Muscle of leg (tissue), 11 donors: ENCODE data around the gene CRY2. TPM values are rescaled to one million over a fixed set of nuclear protein-coding genes. Genes with fewer than 3 reads are reported as not detected.
A peak's percentile ranks its signal among the peaks of the same experiment; 100 is the strongest.

Source experiments
- DNase-seq: peaks from one replicate; pipeline ENCODE4 v3.0.0; 2013
- H3K27ac ChIP-seq: one replicate; pipeline ENCODE4 v1.5.1; 2013; ENCODE audit warnings: mild to moderate bottlenecking, low read length, control low read depth
- H3K27me3 ChIP-seq: one replicate; pipeline ENCODE4 v1.6.1; 2013; ENCODE audit warnings: low read length; ENCODE audit not compliant: control insufficient read depth, insufficient read depth
- H3K36me3 ChIP-seq: one replicate; pipeline ENCODE4 v1.6.1; 2013; ENCODE audit warnings: low read length; ENCODE audit not compliant: control insufficient read depth, insufficient read depth
- H3K4me1 ChIP-seq: one replicate; pipeline ENCODE4 v1.6.1; 2013; ENCODE audit warnings: low read length; ENCODE audit not compliant: control insufficient read depth, insufficient read depth
- H3K4me3 ChIP-seq: one replicate; pipeline ENCODE4 v1.5.1; 2013; ENCODE audit warnings: low read length, control low read depth
- H3K9me3 ChIP-seq: replicated peaks from 2 replicates; pipeline ENCODE4 v1.6.1; 2013; ENCODE audit warnings: low read depth, low read length; ENCODE audit not compliant: control insufficient read depth
- WGBS: methylation state at CpG from one replicate; pipeline ENCODE4 v1.1.5; 2013; ENCODE audit warnings: missing lambda C conversion rate; ENCODE audit not compliant: insufficient coverage; 5-methylcytosine and 5-hydroxymethylcytosine counted together
- polyA plus RNA-seq, 8 donors: library from polyadenylated mRNA; unstranded; fragments of 120-200 nt; gene quantifications; one replicate each; pipeline versions ENCODE4 v1.2.1 to v1.2.3, GENCODE V29; 2013; ENCODE audit warnings: inconsistent platforms in 1 of 8, low replicate concordance in 1 of 8; ENCODE audit not compliant: insufficient read length in 8 of 8, insufficient read depth in 1 of 8
- total RNA-seq: library from RNA; stranded (reverse); fragments of 120-200 nt; gene quantifications from one replicate; pipeline ENCODE4 v1.2.4, GENCODE V29; 2013

Gene CRY2
- total and polyA plus RNA-seq, 9 donors: 24.1 to 29.3 (median 25.8) TPM

- no peak overlapping the region for H3K4me3 ChIP-seq
- peaks cover 6% of the 10 kb centered on the region for H3K4me1 ChIP-seq
- no peak for DNase-seq
- H3K27ac ChIP-seq: no peak overlapping the region
- WGBS: 100% methylated on average over 4 of the region's 8 CpGs
- no peaks in the 10 kb centered on the region for H3K27me3 ChIP-seq
- peaks cover 79% of the 10 kb centered on the region for H3K36me3 ChIP-seq
- no peaks in the 10 kb centered on the region for H3K9me3 ChIP-seq
Measured at GRCh38 chr11:45877221-45877620, 29.9 kb downstream of the CRY2 start.

DNA sequence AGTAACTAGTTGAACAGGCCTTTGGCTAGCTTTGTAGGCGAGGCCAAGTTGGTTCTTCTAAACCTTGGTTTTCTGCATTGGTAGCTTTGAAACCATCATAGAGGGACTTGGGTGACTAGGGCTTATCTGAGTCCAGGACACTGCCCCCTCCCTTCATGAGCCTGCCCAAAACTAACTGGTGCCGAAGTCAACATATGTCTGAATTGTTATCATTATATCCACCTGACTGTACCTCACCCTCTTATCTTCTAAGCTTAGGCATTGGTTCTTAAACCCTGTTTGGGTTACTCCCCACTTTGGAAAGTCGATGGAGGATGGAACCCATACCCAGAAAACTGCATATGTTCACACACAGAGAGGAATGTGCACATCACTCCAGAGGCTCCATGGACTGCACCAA lies 30.6 kb downstream of the CRY2 start:
- Histone ChIP-seq H3K27me3 (no peaks in the 10 kb centered on the region), H3K27ac (no peak overlapping the region), H3K4me1 (peaks cover 6% of the 10 kb centered on the region), H3K4me3 (no peak overlapping the region), H3K36me3 (peaks cover 81% of the 10 kb centered on the region), H3K9me3 (no peaks in the 10 kb centered on the region)
- 100% methylated on average over 3 of the region's 3 CpGs for WGBS
- DNase-seq: no peak

- Histone ChIP-seq H3K36me3 (peaks cover 66% of the 10 kb centered on the region), H3K27ac (no peak overlapping the region), H3K9me3 (no peaks in the 10 kb centered on the region), H3K4me3 (no peak overlapping the region), H3K27me3 (peaks cover 2% of the 10 kb centered on the region), H3K4me1 (peaks cover 9% of the 10 kb centered on the region)
- 81% methylated on average over 5 of the region's 7 CpGs for WGBS
- DNase-seq: no peak
Measured at GRCh38 chr11:45879803-45880686, 32.8 kb downstream of the CRY2 start.

DNA sequence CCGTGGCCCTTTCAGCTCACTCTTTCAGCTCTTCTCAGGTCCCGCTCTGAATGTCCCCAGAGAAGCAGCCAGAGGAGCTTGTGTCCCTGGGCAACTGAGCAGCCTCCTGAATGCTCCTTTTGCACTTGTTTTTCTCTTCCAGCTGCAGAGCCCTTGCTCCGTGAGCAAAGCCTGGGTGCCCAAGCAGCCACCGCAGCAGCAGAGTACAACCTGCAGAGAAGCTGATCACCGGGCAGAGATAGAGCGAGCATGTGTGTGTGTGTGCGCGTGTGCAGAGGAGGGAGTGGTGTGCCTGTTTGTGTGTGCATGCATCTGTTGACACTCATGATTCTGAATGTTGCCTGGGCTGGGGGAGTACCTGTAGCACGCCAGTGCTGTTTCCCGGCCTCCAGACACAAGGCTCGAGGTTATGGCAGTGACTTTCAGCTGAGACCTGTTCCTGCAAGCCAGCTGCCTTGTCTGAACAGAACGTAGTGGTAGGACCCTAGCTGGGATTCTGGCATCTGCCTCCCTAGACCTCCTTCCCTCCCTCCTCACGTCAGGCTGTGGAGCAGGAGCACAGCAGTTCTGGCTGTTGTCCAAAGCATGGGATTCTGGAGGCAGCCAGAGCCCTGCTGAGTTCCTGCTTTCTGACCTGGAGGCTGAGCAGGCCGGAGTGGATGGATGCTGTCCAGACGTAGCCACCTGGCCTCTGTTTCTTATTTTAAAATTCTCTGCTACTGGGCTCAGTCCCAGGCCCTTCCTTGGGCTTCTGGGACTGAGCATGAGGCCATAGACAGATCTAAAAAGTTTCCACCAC lies 33.7 kb downstream of the CRY2 start:
- peaks cover 15% of the 10 kb centered on the region for H3K4me1 ChIP-seq
- no peak overlapping the region for H3K4me3 ChIP-seq
- H3K27ac ChIP-seq: no peak overlapping the region
- peaks cover 8% of the 10 kb centered on the region for H3K27me3 ChIP-seq
- no peaks in the 10 kb centered on the region for H3K9me3 ChIP-seq
- 75% methylated on average over 13 of the region's 15 CpGs for WGBS
- DNase-seq: no peak
- peaks cover 57% of the 10 kb centered on the region for H3K36me3 ChIP-seq

GRCh38 chr11:45881708-45882368 lies 34.6 kb downstream of the CRY2 start:
- Histone ChIP-seq H3K27me3 (peaks cover 17% of the 10 kb centered on the region), H3K36me3 (peaks cover 53% of the 10 kb centered on the region), H3K27ac (no peak overlapping the region), H3K4me3 (no peak overlapping the region), H3K4me1 (peaks cover 18% of the 10 kb centered on the region), H3K9me3 (no peaks in the 10 kb centered on the region)
- WGBS: 77% methylated on average over 4 of the region's 6 CpGs
- DNase-seq: no peak

GRCh38 chr11:45884596-45885185 lies 37.4 kb downstream of the CRY2 start:
- Histone ChIP-seq H3K4me3 (no peak overlapping the region), H3K36me3 (peaks cover 35% of the 10 kb centered on the region), H3K27me3 (peaks cover 23% of the 10 kb centered on the region), H3K4me1 (peaks cover 18% of the 10 kb centered on the region), H3K27ac (no peak overlapping the region), H3K9me3 (no peaks in the 10 kb centered on the region)
- no peak for DNase-seq
- WGBS: 94% methylated on average over 9 of the region's 10 CpGs

DNA sequence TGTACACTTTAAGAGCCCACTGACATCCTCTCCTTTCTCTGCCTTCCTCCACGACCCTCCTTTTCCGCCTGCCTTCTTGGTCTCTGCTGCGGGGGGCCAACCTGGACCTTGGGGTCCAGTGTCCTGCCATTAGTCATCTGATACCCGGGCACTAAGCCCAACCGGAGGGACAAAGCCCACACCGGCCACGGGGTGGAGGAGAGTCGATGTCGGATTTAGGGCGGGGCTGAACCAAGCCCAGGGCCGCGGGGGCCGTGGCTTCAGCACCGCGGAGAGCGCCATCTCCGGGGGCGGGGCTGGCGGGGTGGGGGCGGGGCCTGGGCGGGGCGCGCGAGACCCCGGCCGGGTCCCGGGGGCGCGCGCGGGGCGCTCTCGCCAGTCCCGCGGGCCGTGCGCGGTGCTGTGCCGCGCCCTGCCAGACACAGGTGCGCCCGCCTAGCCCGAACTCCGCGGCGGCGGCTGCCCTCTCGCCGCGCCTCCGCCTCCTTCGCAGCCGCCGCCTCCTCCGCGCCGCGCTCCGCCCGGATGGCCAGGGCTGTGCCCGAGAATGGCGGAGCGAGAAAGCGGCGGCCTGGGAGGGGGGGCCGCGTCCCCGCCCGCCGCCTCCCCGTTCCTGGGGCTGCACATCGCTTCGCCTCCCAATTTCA lies 38.1 kb downstream of the CRY2 start, which contains the start of gene MAPK8IP1:
Gene MAPK8IP1 (plus strand): TSS at position 378 of the 647 bp plus-strand sequence. CDS start 170 bp downstream, at position 548.
- 1% methylated on average over 68 of the region's 73 CpGs for WGBS
- peak within 1 kb of the TSS; percentile 37 for H3K4me3 ChIP-seq
- H3K27me3 ChIP-seq: peaks cover 23% of the 10 kb centered on the region
- H3K4me1 ChIP-seq: peaks cover 18% of the 10 kb centered on the region
- DNase-seq: peak; percentile 65
- no peaks in the 10 kb centered on the region for H3K9me3 ChIP-seq
- peaks cover 28% of the 10 kb centered on the region for H3K36me3 ChIP-seq
- no peak within 1 kb of the TSS for H3K27ac ChIP-seq

DNA sequence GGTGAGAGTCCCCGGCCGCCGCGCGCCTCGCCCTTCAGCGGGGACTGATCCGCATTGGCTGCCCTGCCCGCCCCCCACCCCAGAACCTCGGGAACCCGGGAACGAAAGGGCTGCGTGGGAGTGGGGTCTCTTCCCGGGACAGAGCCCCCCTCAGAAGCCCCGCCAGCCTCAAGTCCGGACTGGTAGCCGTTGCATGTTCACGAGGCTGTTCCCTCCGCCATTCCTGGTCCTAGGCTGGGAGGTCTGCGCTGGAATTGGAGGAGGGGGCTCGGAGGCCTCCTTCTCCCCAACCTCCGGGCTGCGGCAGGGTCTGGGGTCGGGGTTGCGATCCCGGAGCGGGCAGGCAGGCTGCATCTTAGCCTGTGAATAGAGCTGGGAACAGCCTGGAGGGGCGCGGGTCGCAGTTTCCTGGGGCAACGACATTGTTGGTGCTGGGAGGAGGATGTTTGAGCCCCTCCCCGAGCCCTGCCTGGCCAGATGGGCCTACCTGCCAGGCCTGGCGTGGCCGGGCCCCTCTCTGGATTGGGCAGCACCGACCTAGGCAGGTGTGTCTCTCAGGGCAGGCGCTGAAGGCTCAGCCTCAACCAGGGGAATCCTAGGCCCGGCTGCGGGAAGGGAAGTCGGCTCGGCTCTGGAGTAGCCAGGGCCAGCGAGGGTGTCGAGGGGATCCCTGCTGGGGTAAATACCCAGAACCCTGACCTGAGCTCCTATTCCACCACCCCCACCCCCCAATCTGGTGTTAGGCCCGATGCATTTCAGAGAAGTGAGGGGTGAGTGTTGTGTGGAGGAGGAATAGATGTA lies 38.8 kb downstream of the CRY2 start:
- DNase-seq: no peak
- H3K36me3 ChIP-seq: peaks cover 21% of the 10 kb centered on the region
- peaks cover 15% of the 10 kb centered on the region for H3K4me1 ChIP-seq
- peaks cover 23% of the 10 kb centered on the region for H3K27me3 ChIP-seq
- no peaks in the 10 kb centered on the region for H3K9me3 ChIP-seq
- no peak overlapping the region for H3K27ac ChIP-seq
- H3K4me3 ChIP-seq: peak overlapping the region; percentile 37
- 3% methylated on average over 21 of the region's 43 CpGs for WGBS
